MM.1S (cell line): ENCODE measurements around the gene C13orf46.

Experiments used
- EZH2 ChIP-seq: fragments of 300-600 bp; sonication (generic); optimal IDR thresholded peaks from 2 replicates; pipeline ENCODE3; 2017; ENCODE audit warnings: low read depth, mild to moderate bottlenecking, antibody characterized with exemption, low read length, mixed read lengths
- TF ChIP-seq, protein P1 (sequence below): fragments of 300-600 bp; sonication (generic); IDR thresholded peaks from 2 replicates; pipeline ENCODE4 v1.5.1; 2016; ENCODE audit warnings: antibody characterized with exemption, low read length, mixed read lengths

GRCh38 chr13:113935001-113935844 lies 38.7 kb downstream of the C13orf46 start:
- TF ChIP-seq, protein P1, sequence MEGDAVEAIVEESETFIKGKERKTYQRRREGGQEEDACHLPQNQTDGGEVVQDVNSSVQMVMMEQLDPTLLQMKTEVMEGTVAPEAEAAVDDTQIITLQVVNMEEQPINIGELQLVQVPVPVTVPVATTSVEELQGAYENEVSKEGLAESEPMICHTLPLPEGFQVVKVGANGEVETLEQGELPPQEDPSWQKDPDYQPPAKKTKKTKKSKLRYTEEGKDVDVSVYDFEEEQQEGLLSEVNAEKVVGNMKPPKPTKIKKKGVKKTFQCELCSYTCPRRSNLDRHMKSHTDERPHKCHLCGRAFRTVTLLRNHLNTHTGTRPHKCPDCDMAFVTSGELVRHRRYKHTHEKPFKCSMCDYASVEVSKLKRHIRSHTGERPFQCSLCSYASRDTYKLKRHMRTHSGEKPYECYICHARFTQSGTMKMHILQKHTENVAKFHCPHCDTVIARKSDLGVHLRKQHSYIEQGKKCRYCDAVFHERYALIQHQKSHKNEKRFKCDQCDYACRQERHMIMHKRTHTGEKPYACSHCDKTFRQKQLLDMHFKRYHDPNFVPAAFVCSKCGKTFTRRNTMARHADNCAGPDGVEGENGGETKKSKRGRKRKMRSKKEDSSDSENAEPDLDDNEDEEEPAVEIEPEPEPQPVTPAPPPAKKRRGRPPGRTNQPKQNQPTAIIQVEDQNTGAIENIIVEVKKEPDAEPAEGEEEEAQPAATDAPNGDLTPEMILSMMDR = no peak
- no peak for TF ChIP-seq EZH2
